Heart left ventricle (tissue), 16 donors: Measurements from ENCODE around the gene ST3GAL4. TPM values are rescaled to one million over a fixed set of nuclear protein-coding genes. Genes with fewer than 3 reads are reported as not detected.

Experiments
- ATAC-seq, 4 donors: fragments of 200-7000 bp; cut with Tn5 transposase; one replicate each; pipeline ENCODE4 v1.9.1; 2020 to 2022; ENCODE audit warnings: moderate library complexity in 4 of 4, mild to moderate bottlenecking in 3 of 4, moderate number of reproducible peaks in 1 of 4
- DNase-seq, 5 donors: peaks; one replicate each; pipeline ENCODE4 v3.0.0-alpha.2; 2020
- H3K27ac ChIP-seq, 12 donors: fragments of 200-600 bp; sonication (generic) in 4 of 12; one replicate each; pipeline versions ENCODE4 v1.5.0 to v1.8.0; 2016 to 2022; ENCODE audit warnings: mild to moderate bottlenecking in 2 of 12
- H3K27me3 ChIP-seq, 9 donors: fragments of 200-600 bp; sonication (generic) in 2 of 9; one replicate each; pipeline versions ENCODE4 v1.5.1 to v1.8.0; 2016 to 2022; ENCODE audit warnings: mild to moderate bottlenecking in 3 of 9
- H3K36me3 ChIP-seq, 9 donors: fragments of 200-600 bp; sonication (generic) in 2 of 9; one replicate each; pipeline versions ENCODE4 v1.5.0 to v1.8.0; 2018 to 2022; ENCODE audit warnings: mild to moderate bottlenecking in 2 of 9
- H3K4me1 ChIP-seq, 12 donors: fragments of 200-600 bp; sonication (generic) in 4 of 12; one replicate each; pipeline versions ENCODE4 v1.5.0 to v1.8.0; 2016 to 2022; ENCODE audit warnings: mild to moderate bottlenecking in 3 of 12
- H3K4me3 ChIP-seq, 12 donors: fragments of 200-600 bp; sonication (generic) in 4 of 12; one replicate each; pipeline versions ENCODE4 v1.5.0 to v1.8.0; 2017 to 2022; ENCODE audit warnings: mild to moderate bottlenecking in 9 of 12, moderate library complexity in 4 of 12
- H3K9me3 ChIP-seq, 12 donors: fragments of 200-600 bp; sonication (generic) in 4 of 12; one replicate each; pipeline versions ENCODE4 v1.5.0 to v1.8.0; 2016 to 2022; ENCODE audit warnings: mild to moderate bottlenecking in 1 of 12
- POLR2A ChIP-seq, 2 donors: fragments of 450-650 bp; IDR thresholded peaks; one replicate each; pipeline ENCODE4 v1.6.1; 2017; ENCODE audit warnings: antibody characterized with exemption in 2 of 2, mild to moderate bottlenecking in 2 of 2, moderate library complexity in 2 of 2
- WGBS, 4 donors: extraction: QIAGEN DNeasy Blood & Tissue Kit in 2 of 4; methylation state at CpG; one replicate each; pipeline versions ENCODE4 v1.1.5 to v1.1.7; 2013 to 2018; 5-methylcytosine and 5-hydroxymethylcytosine counted together
- intact Hi-C, 10 donors: fragments of 100-400 bp; cut with DNase I; formaldehyde crosslinking; loops; one replicate each; pipeline versions ENCODE4 v1.11.1 to v1.14.2; 2022
- polyA plus RNA-seq, 2 donors: library from polyadenylated mRNA; stranded (reverse); fragments of 200-250 nt; gene quantifications; one replicate each; pipeline ENCODE4 v1.2.3, GENCODE V29; 2013
- total RNA-seq, 9 donors: library from RNA; depleted of rRNA in 2 of 9; stranded (reverse); fragments of >200 nt in 2 of 9; fragmentation: NEBNext Ultra II Directional in 3 of 9; extraction: Animal tissue kit (Norgen Biotek cat#: 25700) in 3 of 9; gene quantifications; one replicate each; pipeline versions ENCODE4 v1.1.0 to v1.2.4, GENCODE V29; 2016 to 2023
- TF ChIP-seq, protein P1 (sequence below), 12 donors: fragments of 200-600 bp; sonication (generic) in 4 of 12; IDR thresholded peaks; one replicate each; pipeline versions ENCODE4 v1.5.0 to v1.8.0; 2018 to 2022; ENCODE audit warnings: antibody characterized with exemption in 12 of 12, mild to moderate bottlenecking in 5 of 12
- donor health status: ischemic (EF 13 %, LVEDD 7.1; RV severe dilation, severe dysfunction).
- donor health status: healthy with polysubstance abuse.
- donor health status: DM: no; HTN: yes; CAD: no.
- donor health status: DM: no; HTN: no; CAD: no.
- donor health status: ischemic (EF 25% LVEDD 6.9; RV normal size, moderate dysfunction).
- donor health status: ischemic (EF 25% LVEDD 5.7; RV mildly dilated, moderate dysfunction).
- donor health status: healthy.
- donor health status: DM: yes; HTN: yes; CAD: no.
- donor health status: ischemic (EF 35%, LVEDD 5.7; RV mildly dilated, moderate dysfunction).
- donor health status: nonischemic (EF 11% LVEDD 7.7; RV severe dilation, severe dysfunction).
- donor health status: DM: yes; HTN: yes; CAD: no.
- donor health status: PGD.
- donor health status: ischemic (EF 29% LVEDD 5.4; RV normal size, mild dysfunction).
- donor health status: nonischemic (EF 23%, LVEDD 6.1; RV moderate dilation, normal function).

ST3GAL4 gene
- total and polyA plus RNA-seq, 11 donors: 30.6 to 168 (median 66.1) TPM

DNA sequence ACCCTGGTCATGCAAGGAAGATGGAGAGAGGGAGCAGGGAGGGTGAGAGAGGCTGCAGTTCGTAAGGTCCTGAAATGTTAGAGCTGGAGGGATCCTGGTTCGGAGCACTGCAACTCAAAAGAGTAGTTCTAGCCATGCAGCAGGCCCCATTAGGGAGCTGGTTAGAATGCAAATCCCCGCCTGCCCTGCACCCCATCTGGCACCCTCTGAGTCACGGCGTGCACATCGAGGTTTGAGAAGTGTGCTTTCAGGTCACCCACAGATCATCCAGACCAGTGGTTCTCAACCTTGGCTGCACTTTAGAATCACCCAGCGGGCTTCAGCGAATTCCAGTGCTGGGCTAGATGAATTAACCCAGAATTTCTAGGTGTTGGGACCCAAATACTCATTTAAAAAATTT lies 48.2 kb downstream of the ST3GAL4 start:
- H3K27ac ChIP-seq: no peak overlapping the region
- H3K4me1 ChIP-seq: peaks cover 0 to 58% (median 11%) of the 10 kb centered on the region in 12 donors
- H3K9me3 ChIP-seq: no peaks in the 10 kb centered on the region
- no peaks in the 10 kb centered on the region for H3K27me3 ChIP-seq
- peak in 1 of 4 donors; percentile 21 for ATAC-seq
- WGBS, 4 donors: 70 to 84% (median 76%) methylated on average over 8 of the region's 8 CpGs
- no peak overlapping the region for H3K4me3 ChIP-seq
- DNase-seq: no peak
- no peak for TF ChIP-seq POLR2A (IDR thresholded peaks at IDR 0.05)
- TF ChIP-seq, protein P1, sequence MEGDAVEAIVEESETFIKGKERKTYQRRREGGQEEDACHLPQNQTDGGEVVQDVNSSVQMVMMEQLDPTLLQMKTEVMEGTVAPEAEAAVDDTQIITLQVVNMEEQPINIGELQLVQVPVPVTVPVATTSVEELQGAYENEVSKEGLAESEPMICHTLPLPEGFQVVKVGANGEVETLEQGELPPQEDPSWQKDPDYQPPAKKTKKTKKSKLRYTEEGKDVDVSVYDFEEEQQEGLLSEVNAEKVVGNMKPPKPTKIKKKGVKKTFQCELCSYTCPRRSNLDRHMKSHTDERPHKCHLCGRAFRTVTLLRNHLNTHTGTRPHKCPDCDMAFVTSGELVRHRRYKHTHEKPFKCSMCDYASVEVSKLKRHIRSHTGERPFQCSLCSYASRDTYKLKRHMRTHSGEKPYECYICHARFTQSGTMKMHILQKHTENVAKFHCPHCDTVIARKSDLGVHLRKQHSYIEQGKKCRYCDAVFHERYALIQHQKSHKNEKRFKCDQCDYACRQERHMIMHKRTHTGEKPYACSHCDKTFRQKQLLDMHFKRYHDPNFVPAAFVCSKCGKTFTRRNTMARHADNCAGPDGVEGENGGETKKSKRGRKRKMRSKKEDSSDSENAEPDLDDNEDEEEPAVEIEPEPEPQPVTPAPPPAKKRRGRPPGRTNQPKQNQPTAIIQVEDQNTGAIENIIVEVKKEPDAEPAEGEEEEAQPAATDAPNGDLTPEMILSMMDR (IDR thresholded peaks at IDR 0.05): no peak
- H3K36me3 ChIP-seq: peaks cover 0 to 23% (median 17%) of the 10 kb centered on the region in 9 donors
- intact Hi-C loops: loop anchor here in 1 of 10 donors (10.0 kb wide), 1 partner anchor 49 kb away; the partner anchor contains the start of gene ST3GAL4

DNA sequence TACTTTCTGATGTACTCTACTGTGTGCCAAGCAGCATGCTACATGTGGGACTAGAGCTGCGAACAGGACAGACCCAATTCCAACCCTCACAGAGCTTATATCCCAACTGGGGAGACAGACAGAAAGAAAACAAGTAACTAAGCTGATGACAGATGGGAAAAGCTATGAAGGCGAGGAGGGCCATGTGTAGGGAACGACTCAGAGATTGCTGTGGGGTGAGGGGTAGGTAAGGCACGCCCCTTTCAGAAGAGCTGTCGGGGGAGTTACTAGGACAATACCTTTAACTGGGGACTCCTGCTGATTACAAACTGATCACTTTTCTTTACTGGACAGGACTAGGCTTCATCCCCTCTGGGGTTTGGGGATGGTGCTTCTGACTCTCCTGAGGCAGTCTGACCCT lies 48.9 kb downstream of the ST3GAL4 start:
- H3K27me3 ChIP-seq: no peaks in the 10 kb centered on the region
- 66 to 78% (median 71%) methylated on average over 5 of the region's 5 CpGs for WGBS, 4 donors

DNA sequence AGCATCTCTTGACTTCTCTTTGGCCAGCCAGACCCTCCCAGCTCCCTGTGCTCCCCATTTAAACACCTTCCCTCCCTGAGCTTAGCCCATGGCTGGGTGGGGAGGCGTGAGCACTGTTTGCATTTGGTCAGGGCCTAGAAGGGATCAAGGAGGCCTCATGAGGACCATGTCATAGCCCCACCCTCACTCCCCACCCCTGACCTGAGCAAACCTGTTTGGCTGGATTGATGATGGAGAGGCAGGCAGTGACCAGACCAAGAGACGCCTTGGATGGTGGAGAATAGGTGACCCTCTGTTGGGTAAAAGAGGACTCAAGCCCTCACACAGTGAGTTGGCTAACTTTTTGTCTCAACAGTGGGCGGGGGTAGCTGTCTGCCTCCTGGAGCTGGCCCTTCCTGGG lies 49.9 kb downstream of the ST3GAL4 start:
- DNase-seq: no peak
- no peak overlapping the region for H3K27ac ChIP-seq

More for the DNA sequence above, 48.9 kb downstream of the ST3GAL4 start:
- Histone ChIP-seq H3K4me3 (no peak overlapping the region), H3K27ac (no peak overlapping the region), H3K36me3 (peaks cover 0 to 30% (median 24%) of the 10 kb centered on the region in 9 donors), H3K9me3 (no peaks in the 10 kb centered on the region), H3K4me1 (peaks cover 0 to 58% (median 11%) of the 10 kb centered on the region in 12 donors)
- DNase-seq (no peak), ATAC-seq (no peak)
- TF ChIP-seq, protein P1 (IDR thresholded peaks at IDR 0.05): no peak
- intact Hi-C loops: loop anchor here in 1 of 10 donors (10.0 kb wide), 1 partner anchor 50 kb away; the partner anchor contains the start of gene ST3GAL4

DNA sequence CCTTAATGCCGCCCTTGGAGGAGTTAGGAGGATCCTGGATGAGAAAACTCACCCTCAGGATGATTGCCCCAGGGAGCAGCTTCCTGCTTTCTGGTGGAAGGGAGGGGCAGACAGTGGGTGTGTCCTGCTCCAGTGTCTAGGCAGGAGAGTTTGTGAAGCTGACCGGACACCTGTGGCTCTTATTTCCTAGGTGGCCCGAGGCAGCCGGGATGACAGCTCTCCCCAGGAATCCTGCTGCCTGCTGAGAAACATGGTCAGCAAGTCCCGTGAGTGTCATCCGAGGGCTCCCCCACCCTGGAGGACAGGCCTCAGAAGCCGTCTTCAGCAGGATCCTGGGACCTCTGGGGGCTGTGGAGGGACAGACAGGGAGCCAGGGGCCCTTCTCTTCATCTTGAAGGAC lies 50.4 kb downstream of the ST3GAL4 start:
- H3K4me3 ChIP-seq: no peak overlapping the region
- intact Hi-C loops: loop anchor here in 1 of 10 donors (10.0 kb wide), 1 partner anchor 51 kb away; the partner anchor contains the start of gene ST3GAL4
- WGBS, 4 donors: 79 to 94% (median 88%) methylated on average over 7 of the region's 7 CpGs
- TF ChIP-seq POLR2A (IDR thresholded peaks at IDR 0.05): no peak
- TF ChIP-seq, protein P1 (IDR thresholded peaks at IDR 0.05): no peak
- DNase-seq (no peak), ATAC-seq (no peak)
- peaks cover 0 to 60% (median 16%) of the 10 kb centered on the region in 12 donors for H3K4me1 ChIP-seq
- no peaks in the 10 kb centered on the region for H3K9me3 ChIP-seq
- peaks cover 0 to 37% (median 30%) of the 10 kb centered on the region in 9 donors for H3K36me3 ChIP-seq
- H3K27me3 ChIP-seq: no peaks in the 10 kb centered on the region
- H3K27ac ChIP-seq: peak overlapping the region in 1 of 12 donors; percentile 5

More for the DNA sequence above, 49.9 kb downstream of the ST3GAL4 start:
- Histone ChIP-seq H3K4me3 (no peak overlapping the region), H3K27me3 (no peaks in the 10 kb centered on the region), H3K4me1 (peaks cover 0 to 60% (median 13%) of the 10 kb centered on the region in 12 donors), H3K36me3 (peaks cover 0 to 37% (median 30%) of the 10 kb centered on the region in 9 donors), H3K9me3 (no peaks in the 10 kb centered on the region)
- no peak for ATAC-seq
- no peak for TF ChIP-seq POLR2A (IDR thresholded peaks at IDR 0.05)
- TF ChIP-seq, protein P1 (IDR thresholded peaks at IDR 0.05): no peak
- WGBS, 4 donors: 95 to 96% (median 95%) methylated on average over 3 of the region's 3 CpGs
- intact Hi-C loops: loop anchor here in 1 of 10 donors (10.0 kb wide), 1 partner anchor 51 kb away; the partner anchor contains the start of gene ST3GAL4
